GM18951 (cell line): ENCODE results near the gene CDC42EP4.

Experiments used
- POLR2A ChIP-seq: IDR thresholded peaks from 4 replicates; pipeline ENCODE4 v1.6.1; 2011; ENCODE audit warnings: mild to moderate bottlenecking; ENCODE audit not compliant: insufficient read length, insufficient read depth; ENCODE audit errors: extremely low read depth
- in situ Hi-C: fragments of 300-500 bp; cut with MboI; formaldehyde crosslinking; loops from one replicate; pipeline ENCODE4 v1.12.0; 2022; ENCODE audit warnings: low sequenced_read_pairs, mixed read lengths, inconsistent platforms; ENCODE audit not compliant: unreplicated experiment

Gene CDC42EP4

GRCh38 chr17:73247726-73248125, 64.1 kb downstream of the CDC42EP4 start:
- no peak for TF ChIP-seq POLR2A
- in situ Hi-C loops = no loop called here

- TF ChIP-seq POLR2A = no peak
These were observed 71.2 kb downstream of the CDC42EP4 start for GRCh38 chr17:73240561-73240960.

GRCh38 chr17:73237714-73238113, 74.1 kb downstream of the CDC42EP4 start:
- TF ChIP-seq POLR2A = no peak
- in situ Hi-C loops = no loop called here

More at GRCh38 chr17:73240561-73240960, 71.2 kb downstream of the CDC42EP4 start:
- in situ Hi-C loops = no loop called here

- no peak for TF ChIP-seq POLR2A
These were observed 77.1 kb downstream of the CDC42EP4 start for GRCh38 chr17:73234736-73235135.

More at GRCh38 chr17:73234736-73235135, 77.1 kb downstream of the CDC42EP4 start:
- in situ Hi-C loops = no loop called here
